ENCODE measurements around the gene DACT1. TPM values are rescaled to one million over a fixed set of nuclear protein-coding genes. Genes with fewer than 3 reads are reported as not detected.

The DACT1 gene
- total RNA-seq, 2 donors from 2014 or later = 3.9 to 4.0 TPM

DNA sequence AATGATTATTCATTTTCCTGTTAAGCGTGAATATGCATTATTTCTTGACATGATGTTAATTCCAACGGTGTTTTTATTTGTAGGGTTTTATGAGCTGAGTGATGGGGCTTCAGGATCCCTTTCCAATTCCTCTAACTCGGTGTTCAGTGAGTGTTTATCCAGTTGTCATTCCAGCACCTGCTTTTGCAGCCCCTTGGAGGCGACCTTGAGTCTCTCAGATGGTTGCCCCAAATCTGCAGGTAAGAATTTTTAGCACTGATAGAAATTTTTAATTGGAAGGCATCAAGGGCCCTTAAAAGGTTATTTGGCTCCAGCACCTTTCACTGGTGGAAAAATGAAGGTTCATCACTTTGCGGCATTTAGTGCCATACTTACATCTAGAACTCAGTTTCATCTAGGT, 3.7 kb downstream of the DACT1 start:
- ATAC-seq = no peak

DNA sequence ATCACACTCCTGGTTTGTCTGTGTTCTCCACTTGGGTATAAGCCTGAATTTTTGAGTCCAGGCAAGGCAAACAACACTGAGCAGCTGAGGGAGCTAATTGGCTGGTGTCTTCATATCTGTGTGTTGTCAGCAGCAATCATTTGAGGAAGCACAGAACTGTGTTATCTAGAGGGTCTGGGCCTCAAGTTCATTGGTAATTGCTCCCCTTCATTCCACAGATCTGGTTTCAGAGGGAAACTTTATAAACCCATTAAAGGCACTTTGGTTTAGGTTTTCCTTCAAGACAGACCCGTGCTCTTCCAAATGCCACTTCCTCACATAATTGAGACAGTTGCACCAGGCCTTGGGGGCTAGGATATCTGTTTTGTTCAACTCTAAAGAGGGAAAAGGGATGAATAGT, 5.6 kb downstream of the DACT1 start:
- H3K27ac ChIP-seq = no peak overlapping the region
- peaks cover 0 to 7% of the 10 kb centered on the region in 2 donors for H3K27me3 ChIP-seq
- DNase-seq = no peak
- peaks cover 18% of the 10 kb centered on the region for H3K4me1 ChIP-seq
- no peaks in the 10 kb centered on the region for H3K9me3 ChIP-seq
- TF ChIP-seq, protein P1, sequence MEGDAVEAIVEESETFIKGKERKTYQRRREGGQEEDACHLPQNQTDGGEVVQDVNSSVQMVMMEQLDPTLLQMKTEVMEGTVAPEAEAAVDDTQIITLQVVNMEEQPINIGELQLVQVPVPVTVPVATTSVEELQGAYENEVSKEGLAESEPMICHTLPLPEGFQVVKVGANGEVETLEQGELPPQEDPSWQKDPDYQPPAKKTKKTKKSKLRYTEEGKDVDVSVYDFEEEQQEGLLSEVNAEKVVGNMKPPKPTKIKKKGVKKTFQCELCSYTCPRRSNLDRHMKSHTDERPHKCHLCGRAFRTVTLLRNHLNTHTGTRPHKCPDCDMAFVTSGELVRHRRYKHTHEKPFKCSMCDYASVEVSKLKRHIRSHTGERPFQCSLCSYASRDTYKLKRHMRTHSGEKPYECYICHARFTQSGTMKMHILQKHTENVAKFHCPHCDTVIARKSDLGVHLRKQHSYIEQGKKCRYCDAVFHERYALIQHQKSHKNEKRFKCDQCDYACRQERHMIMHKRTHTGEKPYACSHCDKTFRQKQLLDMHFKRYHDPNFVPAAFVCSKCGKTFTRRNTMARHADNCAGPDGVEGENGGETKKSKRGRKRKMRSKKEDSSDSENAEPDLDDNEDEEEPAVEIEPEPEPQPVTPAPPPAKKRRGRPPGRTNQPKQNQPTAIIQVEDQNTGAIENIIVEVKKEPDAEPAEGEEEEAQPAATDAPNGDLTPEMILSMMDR (IDR thresholded peaks at IDR 0.05) = no peak
- no peak for TF ChIP-seq POLR2A (IDR thresholded peaks at IDR 0.05)
- intact Hi-C loops (cut with DNase I) = no loop called here
- H3K4me3 ChIP-seq = no peak overlapping the region
- ATAC-seq = no peak
- no peaks in the 10 kb centered on the region for H3K36me3 ChIP-seq (replicated peaks in 1 of 2; ENCODE audit: insufficient read depth in 1 of 2, low read depth in 2 of 2)
- WGBS, 2 donors = 61 to 68% methylated on average over 1 of the region's 1 CpG

More for the DNA sequence above, 3.7 kb downstream of the DACT1 start:
- Histone ChIP-seq H3K27ac (no peak overlapping the region), H3K9me3 (no peaks in the 10 kb centered on the region), H3K36me3 (replicated peaks in 1 of 2; ENCODE audit: insufficient read depth in 1 of 2, low read depth in 2 of 2) (no peaks in the 10 kb centered on the region), H3K4me3 (no peak overlapping the region), H3K27me3 (peaks cover 0 to 7% of the 10 kb centered on the region in 2 donors), H3K4me1 (peaks cover 23% of the 10 kb centered on the region)
- 79 to 83% methylated on average over 5 of the region's 5 CpGs for WGBS, 2 donors
- intact Hi-C loops (cut with DNase I) = no loop called here
- no peak for DNase-seq
- no peak for TF ChIP-seq POLR2A (IDR thresholded peaks at IDR 0.05)
- TF ChIP-seq, protein P1 (IDR thresholded peaks at IDR 0.05) = no peak

DNA sequence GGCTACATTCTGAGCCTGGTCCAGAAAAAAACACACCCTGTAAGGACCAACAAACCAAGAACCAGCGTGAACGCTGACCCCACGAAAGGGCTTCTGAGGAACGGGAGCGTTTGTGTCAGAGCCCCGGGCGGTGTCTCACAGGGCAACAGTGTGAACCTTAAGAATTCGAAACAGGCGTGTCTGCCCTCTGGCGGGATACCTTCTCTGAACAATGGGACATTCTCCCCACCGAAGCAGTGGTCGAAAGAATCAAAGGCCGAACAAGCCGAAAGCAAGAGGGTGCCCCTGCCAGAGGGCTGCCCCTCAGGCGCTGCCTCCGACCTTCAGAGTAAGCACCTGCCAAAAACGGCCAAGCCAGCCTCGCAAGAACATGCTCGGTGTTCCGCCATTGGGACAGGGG, 7.9 kb downstream of the DACT1 start:
- Histone ChIP-seq H3K36me3 (replicated peaks in 1 of 2; ENCODE audit: insufficient read depth in 1 of 2, low read depth in 2 of 2) (no peaks in the 10 kb centered on the region), H3K27ac (no peak overlapping the region), H3K4me3 (no peak overlapping the region), H3K4me1 (no peaks in the 10 kb centered on the region), H3K27me3 (peaks cover 0 to 3% of the 10 kb centered on the region in 2 donors), H3K9me3 (no peaks in the 10 kb centered on the region)
- WGBS, 2 donors = 90 to 93% methylated on average over 19 to 20 of the region's 20 CpGs
- intact Hi-C loops (cut with DNase I) = no loop called here
- DNase-seq (no peak), ATAC-seq (no peak)
- TF ChIP-seq POLR2A (IDR thresholded peaks at IDR 0.05) = no peak
- TF ChIP-seq, protein P1 (IDR thresholded peaks at IDR 0.05) = no peak

DNA sequence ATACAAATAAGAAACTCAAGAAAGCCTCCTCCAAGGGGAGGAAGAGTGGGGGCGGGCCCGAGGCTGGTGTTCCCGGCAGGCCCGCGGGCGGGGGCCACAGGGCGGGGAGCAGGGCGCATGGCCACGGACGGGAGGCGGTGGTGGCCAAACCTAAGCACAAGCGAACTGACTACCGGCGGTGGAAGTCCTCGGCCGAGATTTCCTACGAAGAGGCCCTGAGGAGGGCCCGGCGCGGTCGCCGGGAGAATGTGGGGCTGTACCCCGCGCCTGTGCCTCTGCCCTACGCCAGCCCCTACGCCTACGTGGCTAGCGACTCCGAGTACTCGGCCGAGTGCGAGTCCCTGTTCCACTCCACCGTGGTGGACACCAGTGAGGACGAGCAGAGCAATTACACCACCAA, 8.7 kb downstream of the DACT1 start:
- Histone ChIP-seq H3K27me3 (no peaks in the 10 kb centered on the region), H3K27ac (no peak overlapping the region), H3K4me1 (no peaks in the 10 kb centered on the region), H3K36me3 (replicated peaks in 1 of 2; ENCODE audit: insufficient read depth in 1 of 2, low read depth in 2 of 2) (no peaks in the 10 kb centered on the region), H3K9me3 (no peaks in the 10 kb centered on the region), H3K4me3 (no peak overlapping the region)
- TF ChIP-seq, protein P1 (IDR thresholded peaks at IDR 0.05) = no peak
- no peak for TF ChIP-seq POLR2A (IDR thresholded peaks at IDR 0.05)
- no peak for ATAC-seq
- intact Hi-C loops (cut with DNase I) = no loop called here
- WGBS, 2 donors = 80 to 88% methylated on average over 18 to 33 of the region's 34 CpGs
- DNase-seq = no peak

DNA sequence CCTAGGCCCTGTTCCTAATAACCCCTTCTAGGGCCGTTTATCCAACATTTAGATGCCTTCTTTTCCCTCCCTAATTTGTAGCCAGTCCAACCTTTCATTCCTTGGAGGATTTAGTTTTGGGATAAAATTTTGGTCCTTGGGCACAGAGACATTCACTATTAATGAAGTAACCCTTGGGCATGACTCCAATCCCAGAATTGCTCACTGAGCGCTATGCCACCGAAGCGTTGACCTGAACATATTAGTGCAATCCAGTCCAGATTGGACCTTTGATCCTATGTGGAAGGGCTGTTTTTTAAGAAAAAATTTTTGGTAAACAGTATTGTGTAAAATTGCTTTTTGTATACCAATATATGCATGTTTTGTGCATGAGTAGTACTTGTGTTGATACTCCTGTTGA, 10.0 kb downstream of the DACT1 start:
- TF ChIP-seq, protein P1 (IDR thresholded peaks at IDR 0.05) = no peak
- no peak for TF ChIP-seq POLR2A (IDR thresholded peaks at IDR 0.05)
- no peaks in the 10 kb centered on the region for H3K36me3 ChIP-seq (replicated peaks in 1 of 2; ENCODE audit: insufficient read depth in 1 of 2, low read depth in 2 of 2)
- no peaks in the 10 kb centered on the region for H3K4me1 ChIP-seq
- H3K9me3 ChIP-seq = no peaks in the 10 kb centered on the region
- 80 to 87% methylated on average over 4 of the region's 4 CpGs for WGBS, 2 donors
- H3K27ac ChIP-seq = no peak overlapping the region
- DNase-seq (no peak), ATAC-seq (no peak)
- no peaks in the 10 kb centered on the region for H3K27me3 ChIP-seq
- no peak overlapping the region for H3K4me3 ChIP-seq
- intact Hi-C loops (cut with DNase I) = no loop called here

Measured in body of pancreas (tissue), 4 donors.